ENCODE measurements around the gene PBX4. TPM values are rescaled to one million over a fixed set of nuclear protein-coding genes. Genes with fewer than 3 reads are reported as not detected.

PBX4 gene
- total and polyA plus RNA-seq, 2 experiments from 2014 or later, result 2.6 to 4.1 TPM

GRCh38 chr19:19533841-19534240, 84.6 kb downstream of the PBX4 start:
- H3K4me3 Mint-ChIP-seq, result no peak overlapping the region; the same call in 2 of the 3 replicates
- H3K27ac Mint-ChIP-seq, result no peak overlapping the region
- Histone ChIP-seq H3K4me3 (no peak overlapping the region), H3F3A (replicated peaks; ENCODE audit: low read depth) (peaks cover 35% of the 10 kb centered on the region), H4K20me1 (replicated peaks; ENCODE audit: insufficient read depth) (0 out of 2 replicates have a peak, but pooled peaks cover 3% of the 10 kb centered on the region), H3K27me3 (ENCODE audit: insufficient read depth) (peaks cover 15% of the 10 kb centered on the region), H3K36me3 (ENCODE audit: insufficient read depth) (no peaks in the 10 kb centered on the region), H2AFZ (no peak overlapping the region), H3K4me2 (no peak overlapping the region), H3K9me2 (ENCODE audit: insufficient read depth) (no peaks in the 10 kb centered on the region), H3K4me1 (ENCODE audit: insufficient read depth) (peaks cover 4% of the 10 kb centered on the region; the same call in 1 of the 2 replicates), H3K27ac (ENCODE audit: low read depth) (no peak overlapping the region), H3K79me2 (replicated peaks; ENCODE audit: insufficient read depth) (no peaks in the 10 kb centered on the region)
- no peak; a peak in 1 of 4 replicates for TF ChIP-seq CTCF (conservative IDR thresholded peaks at IDR 0.05; ENCODE audit: low read depth in 2 of 2)
- no peak for TF ChIP-seq EZH2phosphoT487 (IDR thresholded peaks at IDR 0.05; ENCODE audit: unreplicated experiment)
- no peak for TF ChIP-seq ZNF462 (CRISPR knock-in tag; IDR thresholded peaks at IDR 0.05)
- TF ChIP-seq NANOG (IDR thresholded peaks at IDR 0.05; ENCODE audit: borderline replicate concordance), result no peak
- no peak for TF ChIP-seq CREB1 (CRISPR knock-in tag; IDR thresholded peaks at IDR 0.05; ENCODE audit: low read depth)
- TF ChIP-seq ETS1 (IDR thresholded peaks at IDR 0.05), result no peak
- TF ChIP-seq POLR2AphosphoS5 (IDR thresholded peaks at IDR 0.05; ENCODE audit: low read depth), result no peak
- no peak for TF ChIP-seq STAT1 (IDR thresholded peaks at IDR 0.05; ENCODE audit: unreplicated experiment)
- no peak for TF ChIP-seq ZNF331 (CRISPR knock-in tag; IDR thresholded peaks at IDR 0.05; ENCODE audit: low read depth)
- no peak for TF ChIP-seq REST (IDR thresholded peaks at IDR 0.05; ENCODE audit: unreplicated experiment)
- peaks cover 28% of the 10 kb centered on the region for H3K27me3 Mint-ChIP-seq (ENCODE audit: insufficient read depth, low read depth, poor library complexity)
- no peaks in the 10 kb centered on the region for H3K9me3 Mint-ChIP-seq
- ATAC-seq, result no peak
- peak; percentile 8 for DNase-seq (ENCODE audit: low spot score)
- peaks cover 13% of the 10 kb centered on the region for H3K36me3 Mint-ChIP-seq (ENCODE audit: low read depth)
- peaks cover 36% of the 10 kb centered on the region for H3K4me1 Mint-ChIP-seq

Measured in GM23338 (cell line).